Kidney capillary endothelial cell (primary cell): ENCODE measurements around the gene CHST7.

Experiments used
- DNase-seq: peaks from one replicate; pipeline ENCODE4 v3.0.0-alpha.2; 2018; ENCODE audit warnings: low spot score

The CHST7 gene

DNA sequence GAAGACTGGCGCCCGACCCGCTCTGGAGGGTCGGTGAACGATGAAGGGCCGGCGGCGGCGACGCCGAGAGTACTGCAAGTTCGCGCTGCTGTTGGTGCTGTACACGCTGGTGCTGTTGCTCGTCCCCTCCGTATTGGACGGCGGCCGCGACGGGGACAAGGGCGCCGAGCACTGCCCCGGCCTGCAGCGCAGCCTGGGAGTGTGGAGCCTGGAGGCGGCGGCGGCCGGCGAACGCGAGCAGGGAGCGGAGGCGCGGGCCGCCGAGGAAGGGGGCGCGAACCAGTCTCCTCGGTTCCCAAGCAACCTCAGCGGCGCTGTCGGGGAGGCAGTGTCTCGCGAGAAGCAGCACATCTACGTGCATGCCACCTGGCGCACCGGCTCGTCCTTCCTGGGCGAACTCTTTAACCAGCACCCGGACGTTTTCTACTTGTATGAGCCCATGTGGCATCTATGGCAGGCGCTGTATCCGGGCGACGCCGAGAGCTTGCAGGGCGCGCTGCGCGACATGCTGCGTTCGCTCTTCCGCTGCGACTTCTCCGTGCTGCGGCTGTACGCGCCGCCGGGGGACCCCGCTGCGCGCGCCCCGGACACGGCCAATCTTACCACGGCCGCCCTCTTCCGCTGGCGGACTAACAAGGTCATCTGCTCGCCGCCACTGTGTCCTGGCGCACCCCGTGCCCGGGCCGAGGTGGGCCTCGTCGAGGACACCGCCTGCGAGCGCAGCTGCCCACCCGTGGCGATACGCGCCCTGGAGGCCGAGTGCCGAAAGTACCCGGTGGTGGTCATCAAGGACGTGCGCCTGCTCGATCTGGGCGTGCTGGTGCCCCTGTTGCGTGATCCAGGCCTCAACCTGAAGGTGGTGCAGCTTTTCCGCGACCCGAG lies 568 bp downstream of the CHST7 start:
- DNase-seq: no peak

DNA sequence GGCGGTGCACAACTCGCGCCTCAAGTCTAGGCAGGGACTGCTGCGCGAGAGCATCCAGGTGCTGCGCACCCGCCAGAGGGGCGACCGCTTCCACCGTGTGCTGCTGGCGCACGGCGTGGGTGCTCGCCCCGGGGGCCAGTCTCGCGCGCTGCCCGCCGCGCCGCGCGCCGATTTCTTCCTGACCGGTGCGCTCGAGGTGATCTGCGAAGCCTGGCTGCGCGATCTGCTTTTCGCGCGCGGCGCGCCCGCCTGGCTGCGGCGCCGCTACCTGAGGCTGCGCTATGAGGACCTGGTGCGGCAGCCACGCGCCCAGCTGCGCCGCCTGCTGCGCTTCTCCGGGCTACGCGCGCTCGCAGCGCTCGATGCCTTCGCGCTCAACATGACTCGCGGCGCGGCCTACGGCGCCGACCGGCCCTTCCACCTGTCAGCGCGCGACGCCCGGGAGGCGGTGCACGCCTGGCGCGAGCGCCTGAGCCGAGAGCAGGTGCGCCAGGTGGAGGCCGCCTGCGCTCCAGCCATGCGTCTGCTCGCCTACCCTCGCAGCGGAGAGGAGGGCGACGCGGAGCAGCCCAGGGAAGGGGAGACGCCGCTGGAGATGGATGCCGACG lies 1.3 kb downstream of the CHST7 start:
- DNase-seq: no peak

DNA sequence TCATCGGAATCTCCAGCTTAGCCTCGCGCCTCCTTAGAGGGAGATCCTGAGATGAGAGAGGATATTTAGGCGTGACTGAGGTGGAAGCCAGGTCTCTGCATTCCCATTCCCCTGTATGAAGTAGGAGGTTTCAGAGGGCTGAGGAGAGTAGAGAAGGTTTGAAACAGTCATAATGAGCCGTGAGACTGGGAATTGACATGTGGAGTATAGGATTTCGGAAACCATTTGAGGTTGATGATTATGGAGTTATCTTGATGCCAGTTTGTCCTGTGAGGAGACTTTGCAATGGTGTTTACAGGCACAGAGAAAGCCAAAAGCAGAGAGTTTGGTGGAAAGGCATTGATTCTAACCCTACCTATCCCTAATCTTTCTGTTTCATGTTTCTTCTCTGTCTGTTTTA lies 2.0 kb downstream of the CHST7 start:
- no peak for DNase-seq

DNA sequence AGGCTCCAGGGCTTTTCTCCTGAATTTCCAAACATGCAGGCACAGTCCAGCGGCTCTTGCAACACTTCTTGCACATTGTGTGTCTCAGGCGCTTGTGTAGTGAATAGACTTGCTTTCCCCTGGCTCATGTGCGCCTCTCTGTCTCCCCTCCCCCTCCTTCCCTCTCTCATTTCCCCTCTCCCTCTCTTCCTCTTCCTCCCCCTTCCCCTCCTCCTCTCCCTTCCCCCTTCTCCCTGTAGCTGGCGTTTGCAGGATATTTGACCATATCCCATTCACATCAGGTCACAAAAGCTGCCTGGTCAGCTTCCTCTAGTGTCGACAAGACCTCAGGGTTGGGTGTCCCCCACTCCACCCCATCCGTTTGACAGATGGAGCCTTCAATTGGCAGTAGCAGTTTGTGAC lies 2.4 kb downstream of the CHST7 start:
- no peak for DNase-seq

DNA sequence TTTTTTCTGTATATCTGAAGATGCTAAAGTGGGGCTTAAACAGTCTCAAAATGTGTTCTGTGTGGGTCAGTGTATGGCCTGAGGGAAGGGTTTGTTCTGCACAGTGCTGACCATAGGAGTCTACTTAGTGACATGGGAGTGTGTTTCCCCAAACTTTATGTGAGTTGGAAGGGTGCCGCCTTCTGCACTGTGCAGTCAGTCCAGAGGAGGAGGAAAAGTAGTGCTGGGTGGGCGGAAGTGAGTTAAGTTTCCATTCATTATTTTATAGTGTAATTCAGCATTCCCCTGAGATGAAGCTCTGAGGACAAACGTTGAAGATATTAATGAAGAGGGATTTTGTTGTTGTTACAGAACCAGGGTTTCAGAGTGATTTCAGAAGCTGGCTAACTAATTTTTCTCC lies 2.9 kb downstream of the CHST7 start:
- no peak for DNase-seq

DNA sequence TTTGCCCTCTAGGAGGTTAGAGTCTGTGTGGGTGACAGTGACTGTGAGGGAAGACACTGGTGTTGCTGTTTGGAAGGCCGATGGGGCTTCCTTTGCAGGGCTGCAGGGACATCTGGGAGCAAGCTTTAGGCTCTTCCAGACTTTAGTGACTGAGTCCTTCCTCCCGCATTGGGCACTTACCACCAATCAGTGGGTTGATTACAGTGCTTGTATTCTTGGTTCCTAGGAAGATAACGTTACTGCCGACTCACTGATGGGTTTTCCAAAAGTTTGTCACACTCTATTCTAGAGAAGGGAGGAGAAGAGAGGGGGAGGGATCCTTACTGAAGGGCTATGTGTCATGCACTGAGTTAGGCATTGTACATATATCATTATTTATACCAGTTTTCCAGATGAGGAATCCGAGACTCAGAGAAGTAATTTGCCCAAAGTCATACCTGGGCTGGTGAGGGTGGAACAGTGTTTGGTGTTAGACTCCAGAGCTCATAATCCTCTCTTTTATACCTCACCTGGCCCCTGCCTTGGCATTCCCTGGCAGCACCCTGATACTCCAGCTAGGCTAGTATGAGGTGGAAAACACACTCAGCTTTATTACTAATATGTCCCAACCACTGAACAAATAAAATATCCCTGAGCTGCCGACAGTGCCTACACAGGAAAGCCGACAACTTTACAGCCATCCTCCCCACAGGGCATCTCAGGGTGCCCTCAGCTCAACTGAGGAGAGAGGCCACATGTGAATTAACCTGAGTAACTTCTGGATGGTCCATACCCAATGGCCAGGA lies 3.8 kb downstream of the CHST7 start:
- DNase-seq: no peak

DNA sequence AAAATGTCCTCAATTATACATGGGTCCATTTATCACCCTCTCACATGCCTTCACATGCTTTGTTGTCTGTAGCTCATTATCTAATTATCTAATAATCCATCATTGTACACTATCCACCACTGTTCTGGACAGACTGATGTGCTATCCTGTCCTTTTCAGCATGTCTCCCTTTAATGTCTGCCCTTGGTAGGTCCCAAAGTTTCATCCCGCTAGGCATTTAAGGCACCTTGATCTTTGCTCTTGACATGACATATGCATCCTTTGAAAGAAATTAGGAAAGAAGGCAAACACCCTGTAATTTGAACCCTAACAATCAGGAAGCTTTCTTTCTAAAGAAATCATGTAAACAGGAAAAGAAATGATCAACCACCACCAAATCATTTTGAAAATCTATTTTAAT lies 5.7 kb downstream of the CHST7 start:
- DNase-seq: no peak

DNA sequence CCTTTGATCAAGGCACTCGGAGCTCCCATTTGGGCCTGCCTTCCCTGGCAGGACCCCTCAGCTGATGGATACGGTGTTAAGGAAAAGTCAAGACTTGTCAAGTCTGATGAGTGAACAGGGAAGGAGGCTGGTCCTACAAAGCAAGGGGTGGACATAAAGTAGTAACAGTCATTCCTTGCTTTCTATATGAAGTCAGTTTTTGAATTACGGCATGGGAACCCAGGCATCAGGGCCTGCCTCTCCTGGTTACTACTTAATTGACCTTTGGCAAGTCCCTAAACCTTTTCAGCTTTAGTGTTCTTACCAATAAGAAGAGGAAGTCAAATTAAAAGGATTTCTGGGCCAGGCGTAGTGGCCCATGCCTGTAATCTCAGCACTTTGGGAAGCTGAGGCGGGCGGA lies 7.0 kb downstream of the CHST7 start:
- DNase-seq: no peak

DNA sequence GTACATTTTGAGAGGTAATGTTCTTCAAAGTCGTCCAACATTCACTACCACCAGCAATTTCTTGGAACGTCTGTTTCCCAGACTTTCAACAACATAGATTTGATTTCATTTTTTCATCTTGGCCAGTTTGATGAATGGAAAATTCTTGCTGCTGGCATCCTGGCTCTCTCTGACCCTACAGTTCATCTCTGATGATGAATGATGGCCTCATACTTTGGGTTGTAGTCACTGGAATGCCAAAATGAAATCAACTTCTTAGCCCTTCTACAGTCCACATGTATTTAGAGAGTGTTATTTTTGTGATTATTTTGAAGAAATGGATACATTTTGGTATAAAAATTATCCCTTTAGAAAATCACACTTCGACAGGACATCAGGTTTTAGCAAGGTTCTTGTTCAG lies 8.8 kb downstream of the CHST7 start:
- no peak for DNase-seq

DNA sequence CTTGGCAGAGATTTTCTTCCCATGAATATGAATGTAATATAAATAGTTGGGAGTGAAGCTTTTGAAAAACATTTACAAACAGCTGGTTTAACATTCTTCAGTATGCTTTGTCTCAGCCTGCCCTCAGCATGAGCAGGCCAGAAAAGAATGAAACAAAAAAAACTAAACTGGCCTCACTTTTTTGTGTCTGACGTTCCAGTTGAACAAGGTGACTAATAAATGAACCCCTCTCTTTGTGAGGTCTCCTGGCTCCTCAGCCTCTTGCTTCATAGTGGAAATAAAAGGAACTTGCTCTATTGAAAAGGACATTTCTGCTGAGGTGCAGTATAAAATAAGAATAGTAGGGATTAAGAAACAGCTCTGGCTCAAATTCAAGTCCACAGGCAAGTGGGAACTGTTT lies 9.4 kb downstream of the CHST7 start:
- no peak for DNase-seq

DNA sequence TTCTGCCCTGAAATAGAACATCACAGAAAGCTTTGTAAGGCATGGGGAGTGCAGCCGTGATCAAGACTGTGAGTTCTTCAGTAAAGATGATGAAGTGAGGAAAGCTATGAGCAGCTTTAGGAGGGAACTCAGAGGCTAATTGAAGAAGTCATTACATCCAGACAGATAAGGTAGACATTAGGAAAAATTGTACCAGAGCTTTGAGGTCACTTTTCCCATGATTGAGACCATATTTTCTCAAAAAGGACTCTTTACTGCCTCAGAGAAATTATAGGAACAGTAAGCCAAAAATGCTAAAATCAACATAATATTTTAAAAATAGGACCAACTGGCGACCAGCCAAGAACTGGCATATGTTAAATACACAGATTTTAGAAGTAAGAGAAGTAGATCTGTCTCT lies 11.2 kb downstream of the CHST7 start:
- DNase-seq: no peak

DNA sequence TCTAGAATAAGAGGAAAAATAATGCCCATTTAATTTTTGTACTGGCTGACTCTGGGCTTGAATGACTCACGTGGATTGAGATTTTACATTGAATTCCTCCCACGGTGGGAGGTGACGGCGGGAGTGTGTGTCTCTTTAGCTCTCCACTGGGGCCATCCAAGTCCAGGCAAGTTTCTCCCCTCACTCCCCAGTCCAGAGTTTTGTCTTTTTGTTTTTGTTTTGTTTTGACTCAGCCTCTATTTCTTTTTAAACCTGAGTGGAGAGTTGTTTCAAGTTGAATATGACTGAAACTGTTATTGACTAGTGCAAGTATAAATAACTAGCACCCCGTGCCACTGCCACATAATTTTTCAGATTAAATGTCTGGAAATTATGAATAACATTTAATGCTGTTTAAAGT lies 13.6 kb downstream of the CHST7 start:
- no peak for DNase-seq

DNA sequence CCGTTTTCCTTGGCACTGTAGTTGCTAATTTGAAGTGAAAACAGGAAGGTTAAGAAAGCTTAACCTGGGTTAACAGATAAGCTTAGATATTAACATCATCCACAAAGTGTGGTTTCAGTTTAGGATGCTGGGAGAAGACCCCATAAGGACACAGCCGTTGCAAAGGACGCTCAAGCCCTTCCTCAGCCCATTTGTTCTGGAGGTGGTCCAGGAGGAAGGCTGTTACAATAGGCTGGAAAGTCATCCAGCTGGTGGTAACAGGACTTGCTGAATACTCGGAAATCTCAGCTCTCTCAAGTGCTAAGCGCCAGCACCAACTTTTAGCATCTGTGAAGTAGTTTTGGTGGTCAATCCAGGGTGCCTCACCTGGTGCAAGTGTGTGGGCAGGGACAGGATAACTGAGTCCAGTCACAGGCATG lies 14.2 kb downstream of the CHST7 start:
- DNase-seq: no peak

DNA sequence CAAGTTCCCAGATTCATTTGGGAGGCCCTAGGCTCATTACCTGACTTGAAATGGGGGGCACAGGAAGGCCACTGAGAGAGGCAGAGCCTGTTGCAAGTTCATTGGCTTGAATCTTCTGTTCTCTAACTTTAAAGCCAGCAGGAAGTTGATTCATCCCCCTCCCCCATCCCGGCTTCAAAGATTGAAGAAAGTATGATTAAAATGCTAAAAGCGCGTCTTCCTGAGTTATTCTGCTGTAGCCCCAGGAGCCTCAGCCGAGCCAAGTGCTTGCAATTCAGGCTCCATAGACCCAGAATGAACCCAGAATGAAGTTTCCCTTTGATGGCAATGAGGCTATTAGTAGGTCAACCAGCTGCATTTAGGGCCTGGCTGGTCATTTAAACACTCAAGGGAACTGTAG lies 14.7 kb downstream of the CHST7 start:
- DNase-seq: no peak

DNA sequence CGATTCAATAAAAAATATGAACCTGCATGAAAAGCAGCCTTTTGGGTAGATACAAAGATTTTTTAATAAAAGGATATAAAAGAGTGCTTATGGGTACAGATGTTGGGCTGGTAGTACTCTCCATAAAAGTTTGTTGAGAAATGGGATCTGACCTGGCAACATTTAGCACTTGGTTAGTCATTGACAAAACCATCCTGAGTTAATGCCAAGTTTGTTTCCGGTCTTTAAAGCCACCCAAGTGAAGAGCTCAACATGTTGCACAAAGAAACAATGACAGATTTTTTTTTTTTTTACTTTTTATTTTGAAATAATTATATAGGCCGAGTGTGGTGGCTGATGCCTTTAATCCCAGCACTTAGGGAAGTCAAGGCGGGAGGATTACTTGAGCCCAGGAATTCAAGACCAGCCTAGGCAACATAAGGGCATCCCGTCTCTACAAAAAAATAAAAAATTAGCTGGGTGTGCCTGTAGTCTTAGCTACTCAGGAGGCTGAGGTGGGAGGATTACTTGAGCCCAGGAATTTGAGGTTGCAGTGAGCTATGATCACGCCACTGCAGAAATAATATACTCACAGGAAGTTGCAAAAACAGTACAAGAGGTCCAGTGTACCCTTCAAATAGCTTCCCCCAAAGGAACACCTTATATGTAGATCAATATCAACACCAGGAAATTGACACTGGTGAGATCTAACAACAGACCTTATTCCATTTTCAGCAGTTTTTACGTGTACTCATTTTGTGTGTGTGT lies 16.6 kb downstream of the CHST7 start:
- DNase-seq: no peak

DNA sequence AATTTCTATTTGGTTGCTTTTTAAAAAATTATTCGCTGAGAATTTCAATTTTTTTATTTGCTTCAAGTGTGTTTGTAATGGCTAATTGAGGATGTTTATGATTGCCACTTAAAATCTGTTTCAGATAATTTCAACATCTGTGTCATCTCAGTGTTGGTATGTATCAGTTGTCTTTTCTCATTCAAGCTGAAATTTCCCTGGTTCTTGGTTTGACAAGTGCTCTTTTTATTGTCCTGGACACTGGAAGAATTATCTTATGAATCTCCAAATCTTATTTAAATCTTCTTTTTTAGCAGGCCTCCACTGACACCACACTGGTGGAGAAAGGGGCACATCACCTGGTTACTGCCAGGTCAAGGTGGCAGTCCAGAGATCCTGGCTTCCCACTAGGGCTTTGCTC lies 21.5 kb downstream of the CHST7 start:
- DNase-seq: no peak

DNA sequence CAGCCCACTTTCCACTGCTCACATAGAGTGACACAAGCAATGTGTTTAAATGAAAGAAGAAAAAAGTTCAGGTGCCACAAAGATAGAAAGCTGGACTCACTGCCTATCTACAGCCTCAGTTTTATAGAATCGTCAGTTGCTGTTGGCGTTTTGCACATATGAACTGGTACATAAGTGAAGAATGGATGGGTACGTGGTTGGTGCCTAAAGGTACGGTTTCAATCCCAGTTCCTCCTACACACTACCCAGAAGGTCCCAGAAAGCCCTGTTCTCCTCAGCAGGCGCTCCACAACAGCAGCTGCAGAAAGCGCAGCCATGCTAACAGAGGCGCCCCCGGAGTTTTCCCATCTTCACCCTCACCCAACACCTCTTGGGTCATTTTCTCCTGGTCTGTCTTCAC lies 23.6 kb downstream of the CHST7 start:
- DNase-seq: no peak

DNA sequence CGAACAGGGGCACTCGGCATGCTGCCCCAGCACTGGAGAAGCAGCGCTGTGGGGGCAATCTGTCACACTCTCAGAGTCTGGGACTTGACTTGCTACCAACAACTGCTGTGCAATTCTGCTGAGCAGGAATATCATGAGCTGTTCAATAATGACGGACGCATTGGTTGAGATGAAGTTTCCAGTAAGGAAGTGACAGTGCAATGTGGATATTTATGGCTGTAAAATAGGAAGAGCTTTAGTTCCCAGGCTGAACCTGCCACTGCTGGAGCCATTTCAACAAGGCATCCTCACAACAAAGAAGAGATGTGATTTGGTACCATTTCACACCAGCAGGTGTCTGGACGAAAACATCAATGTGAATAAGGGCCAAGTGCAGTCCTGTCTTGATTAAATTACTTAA lies 24.2 kb downstream of the CHST7 start:
- no peak for DNase-seq

DNA sequence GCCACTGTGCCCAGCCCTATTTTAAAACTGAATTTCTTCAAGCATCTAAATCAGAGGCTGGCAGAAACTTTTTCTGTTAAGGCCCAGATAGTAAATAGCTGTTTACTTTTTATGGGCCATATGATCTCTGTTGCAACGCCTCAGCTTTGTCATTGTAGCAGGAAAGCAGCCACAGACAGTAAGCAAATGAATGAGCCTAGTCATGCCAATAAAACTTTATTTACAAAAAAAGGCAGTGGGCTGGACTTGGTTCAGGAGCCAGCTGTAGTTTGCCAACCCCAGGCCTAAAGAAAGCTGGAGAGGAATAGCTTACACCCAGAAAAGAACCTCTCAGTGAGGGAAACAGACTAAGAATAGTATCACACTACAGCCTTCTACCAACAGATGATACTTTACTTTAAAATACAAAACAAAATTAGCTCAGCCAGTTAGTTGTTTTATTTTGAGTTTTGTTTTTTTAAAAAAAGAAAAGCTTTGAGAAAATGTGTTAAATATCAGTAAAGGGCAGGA lies 25.5 kb downstream of the CHST7 start:
- DNase-seq: no peak

DNA sequence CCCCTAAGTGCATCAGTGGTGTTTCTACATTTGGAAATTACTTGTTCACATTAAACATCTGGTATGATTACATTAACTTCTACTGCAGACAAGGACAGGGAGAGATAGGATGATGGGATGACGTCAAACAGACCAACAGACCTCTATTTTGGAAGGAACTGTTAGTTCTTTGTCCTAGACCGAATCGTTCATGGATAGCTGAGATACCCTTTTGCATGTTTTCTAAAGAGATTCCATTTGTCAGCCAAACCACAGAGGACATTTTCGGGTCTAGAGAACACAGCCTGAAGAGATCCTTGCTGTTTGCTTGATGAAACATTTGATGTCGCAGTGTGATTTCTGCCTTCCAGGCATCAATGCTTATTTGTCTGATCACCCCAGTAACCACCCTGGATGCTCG lies 27.7 kb downstream of the CHST7 start:
- no peak for DNase-seq

DNA sequence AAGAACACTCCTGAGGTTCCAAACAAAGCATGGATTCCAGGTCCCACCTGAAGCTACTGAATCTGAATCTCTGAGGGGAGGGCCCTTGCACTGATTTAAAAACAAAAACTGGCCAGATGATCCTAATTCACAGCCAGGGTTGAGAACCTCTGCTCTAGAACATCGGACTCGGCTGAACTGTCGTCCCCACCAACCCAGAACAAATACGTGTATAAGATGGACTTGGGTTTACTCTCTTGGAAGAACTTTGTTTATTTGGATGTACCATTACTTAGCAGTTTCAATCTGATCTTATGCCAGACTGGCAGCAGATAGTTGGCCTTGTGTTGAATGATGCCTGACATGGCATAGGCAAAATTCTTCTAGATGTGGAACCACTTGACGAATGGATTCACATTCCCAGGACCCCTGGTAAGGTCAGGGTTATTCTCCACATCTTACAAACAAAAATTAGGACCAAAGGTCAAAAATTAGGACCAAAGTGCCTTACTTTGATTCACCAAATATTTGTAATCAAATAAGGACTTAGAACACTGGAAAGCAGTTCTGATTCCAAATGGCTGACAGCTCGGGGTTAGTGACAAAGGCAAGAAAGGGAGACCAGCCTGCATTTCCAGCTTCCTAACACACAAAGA lies 29.0 kb downstream of the CHST7 start:
- DNase-seq: no peak

DNA sequence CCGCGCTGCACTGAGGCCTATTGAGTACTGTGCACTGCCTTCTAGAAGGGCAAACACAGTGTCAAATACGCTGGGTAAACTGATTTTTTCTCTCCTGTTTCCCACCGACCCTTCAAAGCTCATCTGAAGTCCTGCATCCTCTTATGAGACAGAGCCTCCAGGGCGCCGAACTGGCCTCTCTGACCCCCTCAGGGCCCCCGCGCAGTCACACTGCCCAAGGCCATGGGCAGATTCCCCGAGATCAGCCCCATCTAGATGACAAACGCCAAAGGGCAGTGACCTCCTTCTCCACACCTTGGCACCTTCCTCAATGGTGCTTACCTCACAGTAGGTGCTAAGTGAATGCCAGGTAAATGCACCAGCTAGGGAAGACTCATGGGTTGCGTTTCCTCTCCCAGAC lies 34.4 kb downstream of the CHST7 start:
- no peak for DNase-seq
